Activated naive CD4-positive, alpha-beta T cell treated with anti-CD3 and anti-CD28 coated beads, Interleukin-2, amount 50 U/mL, for 16 hours (primary cell): ENCODE results near the gene ALG9.
"Not testable (repeated sequence)": the region's sequence is repeated elsewhere in the genome, so short reads cannot be mapped to it uniquely, and the experiment has no call there.

ENCODE experiments used
- DNase-seq: peaks from one replicate; pipeline ENCODE4 v3.0.0-alpha.2; 2020

The ALG9 gene, protein sequence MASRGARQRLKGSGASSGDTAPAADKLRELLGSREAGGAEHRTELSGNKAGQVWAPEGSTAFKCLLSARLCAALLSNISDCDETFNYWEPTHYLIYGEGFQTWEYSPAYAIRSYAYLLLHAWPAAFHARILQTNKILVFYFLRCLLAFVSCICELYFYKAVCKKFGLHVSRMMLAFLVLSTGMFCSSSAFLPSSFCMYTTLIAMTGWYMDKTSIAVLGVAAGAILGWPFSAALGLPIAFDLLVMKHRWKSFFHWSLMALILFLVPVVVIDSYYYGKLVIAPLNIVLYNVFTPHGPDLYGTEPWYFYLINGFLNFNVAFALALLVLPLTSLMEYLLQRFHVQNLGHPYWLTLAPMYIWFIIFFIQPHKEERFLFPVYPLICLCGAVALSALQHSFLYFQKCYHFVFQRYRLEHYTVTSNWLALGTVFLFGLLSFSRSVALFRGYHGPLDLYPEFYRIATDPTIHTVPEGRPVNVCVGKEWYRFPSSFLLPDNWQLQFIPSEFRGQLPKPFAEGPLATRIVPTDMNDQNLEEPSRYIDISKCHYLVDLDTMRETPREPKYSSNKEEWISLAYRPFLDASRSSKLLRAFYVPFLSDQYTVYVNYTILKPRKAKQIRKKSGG

DNA sequence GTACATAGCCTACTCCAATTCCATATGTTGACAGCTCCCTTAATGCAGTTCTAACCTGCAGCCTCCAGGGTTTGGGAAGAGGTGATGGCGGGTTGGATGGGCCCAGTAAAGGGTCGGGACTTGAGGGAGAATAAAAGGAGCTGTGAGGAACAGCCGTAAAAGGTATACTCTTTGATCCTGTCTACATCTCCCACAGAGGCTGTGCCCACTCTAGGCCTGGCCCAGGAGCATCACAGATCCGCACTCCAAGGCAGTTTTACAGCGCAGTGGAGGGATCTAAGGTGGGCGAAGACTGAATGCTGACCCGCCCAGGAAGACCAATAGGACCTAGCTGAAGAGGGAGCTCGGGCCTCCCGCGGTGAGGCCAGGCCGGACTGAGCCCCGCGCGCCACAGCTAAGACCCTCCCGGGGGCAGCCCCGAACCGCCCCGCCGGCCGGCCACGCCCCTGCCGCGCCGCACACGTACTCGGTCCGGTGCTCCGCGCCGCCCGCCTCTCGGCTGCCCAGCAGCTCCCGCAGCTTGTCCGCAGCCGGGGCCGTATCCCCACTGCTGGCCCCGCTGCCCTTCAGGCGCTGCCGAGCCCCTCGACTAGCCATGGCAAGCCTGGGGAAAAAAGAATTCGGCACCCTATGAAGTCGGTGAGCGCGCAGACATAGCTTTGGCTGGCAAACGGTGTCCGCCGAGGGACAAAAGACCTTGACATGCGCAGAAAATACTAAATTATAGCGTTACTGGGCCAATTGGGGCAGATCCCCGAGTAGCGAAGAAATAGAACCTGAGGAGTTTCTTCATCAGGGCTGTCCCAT is at the start of gene ALG9:
ALG9 (minus strand) TSS at position 696 of the 807 bp plus-strand sequence; CDS start at position 597, 99 bp downstream.
- peak; percentile 93 for DNase-seq

DNA sequence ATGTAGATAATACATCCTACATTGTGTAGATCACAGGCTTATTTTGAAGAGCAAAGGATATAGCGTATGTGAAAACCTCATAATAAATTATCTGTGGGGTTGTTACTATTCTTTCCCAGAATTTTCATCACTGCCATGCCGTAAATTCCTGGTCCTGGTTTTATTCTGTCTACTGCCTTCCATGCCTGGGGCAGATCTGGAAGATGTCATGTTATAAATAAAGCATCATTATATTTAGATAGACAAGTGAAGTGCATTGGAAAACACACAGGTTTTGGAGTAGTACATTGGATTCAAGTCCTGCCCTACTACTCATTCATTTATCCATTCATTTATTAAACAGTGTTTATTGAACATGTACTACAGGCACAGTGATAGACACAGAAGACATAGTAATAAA is 49.5 kb upstream of the ALG9 start:
- no peak for DNase-seq

DNA sequence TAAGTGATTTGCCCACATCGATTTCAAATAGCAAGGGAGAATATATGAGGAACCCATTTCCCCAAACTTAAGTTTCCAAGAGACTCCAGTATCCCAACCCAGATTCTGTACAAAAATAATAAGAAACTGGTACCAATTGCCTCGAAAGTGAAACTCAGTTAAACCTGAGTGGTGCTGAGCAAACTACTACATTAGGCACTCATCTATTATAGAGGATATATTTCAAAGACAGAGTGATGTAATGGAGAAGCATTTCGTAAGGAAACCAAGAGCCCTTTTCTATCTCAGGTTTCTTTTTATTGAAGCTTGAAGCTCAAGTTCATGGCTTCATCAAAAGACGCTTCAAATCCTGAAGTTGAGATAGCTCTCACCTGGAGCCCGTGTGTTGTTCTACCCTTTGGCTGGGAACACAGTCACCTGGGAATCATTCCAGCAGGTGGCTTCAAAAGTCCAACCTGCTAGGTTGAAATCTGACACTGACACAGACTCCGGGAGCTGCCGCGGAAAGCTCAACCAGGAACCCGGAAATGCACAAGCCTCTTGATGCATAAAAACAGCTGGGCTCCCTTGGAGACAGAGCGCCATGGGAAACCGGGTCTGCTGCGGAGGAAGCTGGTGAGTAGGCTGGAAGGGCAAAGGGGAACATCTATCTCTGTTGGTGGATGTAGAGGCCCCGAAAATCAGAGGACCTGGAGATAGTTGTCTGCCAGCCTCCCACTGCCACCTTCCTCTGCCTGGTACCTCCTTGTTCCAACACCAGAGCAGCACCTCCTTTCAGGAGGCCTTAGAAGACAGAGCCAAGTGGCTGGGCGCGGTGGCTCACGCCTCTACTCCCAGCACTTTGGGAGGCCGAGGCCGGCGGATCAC is 47.2 kb upstream of the ALG9 start, which contains the start of gene C11orf52:
C11orf52 (plus strand) TSS at position 524 of the 867 bp plus-strand sequence; CDS start at position 584, 60 bp downstream.
- no peak for DNase-seq

DNA sequence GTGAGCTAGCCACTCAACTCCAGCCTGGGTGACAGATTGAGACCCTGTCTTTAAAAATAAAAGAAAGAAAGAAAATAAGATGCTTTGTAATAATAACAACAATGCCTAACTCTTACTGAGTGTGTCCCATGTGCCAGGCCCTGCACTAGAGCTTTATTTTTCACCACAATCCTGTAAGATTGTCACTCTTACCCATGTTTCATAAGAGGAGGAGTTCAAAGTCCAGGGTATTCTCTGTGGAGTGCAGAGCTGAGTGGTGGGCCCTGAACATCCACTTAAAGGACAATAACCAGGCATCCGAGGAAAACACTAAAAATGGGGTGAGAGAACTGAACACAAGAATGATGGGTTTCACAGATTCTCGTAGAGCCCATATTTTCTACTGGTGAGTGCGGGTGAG is 46.4 kb upstream of the ALG9 start:
- no peak for DNase-seq

DNA sequence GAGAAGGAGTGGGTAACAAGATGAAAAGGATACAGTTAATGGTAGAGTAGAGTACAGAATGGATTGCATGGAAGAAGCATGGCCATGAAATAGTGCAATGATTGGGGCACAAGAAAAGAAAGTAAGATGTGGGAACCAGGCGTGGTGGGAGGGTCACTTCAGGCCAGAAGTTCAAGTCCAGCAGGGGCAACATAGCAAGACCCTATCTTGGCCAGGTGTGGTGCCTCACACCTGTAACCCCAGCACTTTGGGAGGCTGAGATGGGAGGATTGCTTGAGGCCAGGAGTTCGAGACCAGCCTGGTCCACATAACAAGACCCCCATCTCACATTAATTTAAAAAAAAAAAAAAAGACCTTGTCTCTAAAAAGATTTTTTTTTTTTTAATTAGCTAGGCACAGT is 45.9 kb upstream of the ALG9 start:
- no peak for DNase-seq

DNA sequence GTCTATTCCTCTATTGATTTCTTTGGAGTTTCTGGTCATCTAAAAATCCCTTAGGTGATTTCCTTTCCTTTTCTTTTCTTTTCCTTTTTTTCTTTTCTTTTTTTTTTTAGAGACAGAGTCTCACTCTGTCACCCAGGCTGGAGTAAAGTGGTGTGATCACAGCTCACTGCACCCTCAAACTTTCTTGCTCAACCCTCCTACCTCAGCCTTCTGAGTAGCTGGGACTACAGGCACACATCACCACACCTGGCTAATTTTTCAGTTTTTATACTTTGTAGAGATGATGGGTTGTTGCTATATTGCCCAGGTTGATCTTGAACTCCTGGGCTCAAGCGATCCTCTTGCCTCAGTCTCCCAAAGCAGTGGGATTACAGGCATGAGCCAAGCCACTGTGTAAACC is 45.4 kb upstream of the ALG9 start:
- DNase-seq = no peak

DNA sequence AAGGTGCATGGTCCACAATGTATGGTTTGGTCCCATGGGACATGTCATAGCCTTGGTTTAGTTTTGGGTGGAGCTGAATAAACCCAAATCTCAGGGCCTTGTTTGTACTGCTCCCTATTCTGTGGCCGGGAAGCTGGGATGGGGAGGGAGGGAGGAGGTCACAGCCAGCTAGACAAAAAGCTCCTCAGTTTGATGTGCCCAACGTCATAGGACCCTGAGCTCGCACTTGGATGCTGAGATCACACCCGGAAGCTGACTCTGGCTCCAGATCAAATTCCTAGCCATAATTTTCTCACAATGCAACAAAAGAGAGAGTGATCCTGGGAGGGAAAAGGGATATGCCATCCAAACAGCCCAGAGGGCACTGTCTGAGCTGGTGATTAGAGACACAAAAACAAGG is 42.6 kb upstream of the ALG9 start:
- no peak for DNase-seq

DNA sequence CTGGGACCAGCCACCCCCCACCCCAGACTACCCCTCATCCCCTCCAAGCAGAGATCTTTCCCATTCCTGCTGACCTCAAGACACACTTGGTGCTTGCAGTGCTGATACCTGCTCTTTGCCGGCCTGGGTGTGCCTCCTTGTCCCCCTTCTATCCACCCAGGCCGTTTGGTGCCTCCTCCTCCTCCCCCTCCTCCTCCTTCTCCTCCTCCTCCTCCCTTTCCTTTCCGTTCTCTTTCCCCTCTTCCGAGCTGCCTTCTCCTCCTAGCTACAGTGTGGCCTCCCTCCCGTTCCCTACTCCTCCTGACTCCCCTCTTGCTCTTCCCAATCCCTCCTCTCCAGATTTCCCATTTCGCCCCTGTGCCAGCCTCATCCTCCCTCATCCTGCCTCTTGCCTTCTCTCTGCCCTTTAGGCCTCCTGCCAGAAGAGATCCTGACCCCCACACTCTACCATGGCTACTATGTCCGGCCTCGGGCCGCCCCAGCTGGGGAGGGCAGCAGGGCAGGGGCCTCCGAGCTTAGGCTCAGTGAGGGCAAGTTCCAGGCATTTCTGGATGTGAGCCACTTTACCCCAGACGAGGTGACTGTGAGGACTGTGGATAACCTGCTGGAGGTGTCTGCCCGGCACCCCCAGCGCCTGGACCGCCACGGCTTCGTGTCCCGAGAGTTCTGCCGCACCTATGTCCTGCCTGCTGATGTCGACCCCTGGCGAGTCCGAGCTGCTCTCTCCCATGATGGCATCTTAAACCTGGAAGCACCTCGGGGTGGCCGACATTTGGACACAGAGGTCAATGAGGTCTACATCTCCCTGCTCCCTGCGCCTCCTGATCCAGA is 41.9 kb upstream of the ALG9 start:
- DNase-seq = no peak

DNA sequence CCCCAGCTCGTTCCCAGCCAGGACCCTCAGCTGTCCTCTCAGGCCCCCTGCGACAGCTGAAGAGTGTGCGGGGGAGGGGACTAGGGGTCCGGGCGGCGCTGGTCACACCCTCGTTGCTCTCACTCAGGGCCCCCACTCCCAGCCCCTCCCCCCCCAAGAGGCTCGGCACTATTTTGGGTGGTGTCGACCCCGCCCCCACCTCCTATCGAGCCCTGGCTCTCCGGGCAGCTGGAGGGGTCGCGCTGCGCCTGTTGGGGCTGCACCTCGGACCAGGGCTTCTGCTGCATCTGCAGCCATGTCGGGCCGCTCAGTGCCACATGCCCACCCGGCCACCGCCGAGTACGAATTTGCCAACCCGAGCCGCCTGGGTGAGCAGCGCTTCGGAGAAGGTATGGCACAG is 41.2 kb upstream of the ALG9 start, which contains the start of gene HSPB2:
HSPB2 (plus strand) TSS at position 200 of the 400 bp plus-strand sequence; CDS start at position 296, 96 bp downstream.
- no peak for DNase-seq

DNA sequence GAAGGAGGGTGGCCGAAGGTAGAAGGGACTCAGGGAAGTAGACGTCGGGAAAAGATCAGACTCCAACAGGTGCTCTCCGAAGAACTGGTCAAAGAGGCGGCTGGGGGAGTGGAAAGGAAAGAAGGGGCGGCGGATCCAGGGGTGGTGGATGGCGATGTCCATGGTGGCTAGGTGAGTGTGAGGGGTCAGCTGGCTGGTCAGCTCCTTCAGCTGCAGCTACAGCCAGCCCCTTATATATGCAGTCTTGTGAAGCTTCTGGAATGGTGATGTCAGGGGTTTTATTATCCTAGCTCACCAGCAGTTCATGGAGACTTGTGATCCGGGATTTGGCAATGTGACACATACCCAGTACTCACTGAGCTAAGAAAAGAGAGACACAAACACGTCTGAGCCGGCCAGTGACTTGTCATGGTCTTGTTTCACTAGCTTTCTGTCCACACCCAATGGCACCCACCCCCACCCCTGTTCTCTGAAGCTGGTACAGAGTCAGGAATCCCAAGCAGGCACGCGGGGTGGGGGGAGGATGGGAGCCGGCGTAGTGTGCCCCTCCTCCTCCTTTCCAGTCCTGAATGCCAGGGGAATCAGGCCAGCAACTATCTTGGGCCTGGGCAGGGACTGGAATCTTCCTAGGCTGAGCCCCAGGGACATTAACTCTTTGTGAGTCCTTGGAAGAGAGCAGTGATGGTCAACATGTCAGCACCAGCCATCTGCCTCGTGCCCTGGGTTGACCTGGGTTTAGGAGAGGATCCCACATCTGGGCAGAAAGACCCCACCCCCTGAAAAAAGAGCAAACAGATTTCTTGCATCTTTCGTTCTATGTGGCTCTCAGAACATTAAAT is 40.4 kb upstream of the ALG9 start, which contains the start of gene CRYAB:
CRYAB (minus strand) TSS at position 208 of the 839 bp plus-strand sequence; CDS start at position 162, 46 bp downstream.
- DNase-seq = no peak

DNA sequence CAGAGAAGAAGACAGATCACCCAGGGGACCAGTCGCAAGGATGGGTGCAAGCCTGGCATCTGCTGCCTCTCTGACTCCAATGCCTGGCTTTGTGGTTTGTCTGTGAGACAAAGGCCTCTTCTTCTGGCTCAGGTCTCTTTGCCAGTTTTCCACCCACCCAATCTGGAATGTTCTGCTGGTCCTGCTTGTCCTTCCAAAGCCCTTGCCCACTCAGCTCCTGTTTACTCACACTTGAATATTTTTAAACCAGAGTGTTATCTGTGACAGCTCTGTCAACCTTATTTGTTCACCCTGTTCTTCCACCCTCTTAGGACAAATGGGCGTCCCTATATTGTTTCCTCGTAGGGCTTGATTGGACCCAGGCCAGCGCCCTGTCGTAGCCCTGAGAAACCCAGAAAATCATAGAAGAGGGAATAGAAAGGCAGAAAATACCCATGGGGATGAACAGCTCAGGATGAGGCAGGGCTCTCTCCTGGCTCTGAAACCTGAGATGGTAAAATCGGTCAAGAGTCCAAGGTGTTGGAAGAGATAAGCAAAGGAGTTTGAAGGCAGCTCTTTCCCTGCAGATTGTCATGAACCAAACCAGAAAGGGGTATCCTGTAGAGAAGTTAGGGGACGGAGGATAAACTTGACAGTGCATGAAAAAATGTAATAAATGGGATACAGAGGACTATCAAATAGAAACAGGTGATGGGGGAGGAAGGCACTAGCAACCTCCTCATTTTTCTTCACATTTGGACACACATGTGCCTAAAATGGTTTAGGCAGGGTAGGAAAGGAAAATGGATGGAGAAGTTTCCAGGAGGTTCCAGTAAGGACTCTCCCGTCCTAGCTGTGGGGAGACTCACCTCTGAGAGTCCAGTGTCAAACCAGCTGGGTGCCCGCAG is 39.5 kb upstream of the ALG9 start:
- DNase-seq = no peak

DNA sequence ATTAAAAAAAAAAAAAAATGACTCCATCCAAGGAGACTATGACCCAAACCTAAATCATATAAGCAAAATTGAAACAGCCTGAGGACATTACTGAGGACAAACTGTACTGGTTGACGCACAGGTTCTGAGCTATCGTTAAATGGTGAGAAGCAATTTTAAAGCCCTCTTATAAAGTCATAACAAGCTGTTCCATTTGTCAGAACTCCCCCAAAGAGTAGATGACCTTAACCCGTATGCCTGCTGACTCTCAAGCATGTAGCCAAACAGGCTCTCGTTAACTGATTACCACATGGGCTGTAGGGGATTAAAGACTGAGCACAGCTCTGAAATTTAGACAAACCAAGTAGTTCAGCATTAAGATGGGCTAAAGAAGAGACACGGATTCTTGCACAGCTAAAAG is 38.0 kb upstream of the ALG9 start:
- no peak for DNase-seq

DNA sequence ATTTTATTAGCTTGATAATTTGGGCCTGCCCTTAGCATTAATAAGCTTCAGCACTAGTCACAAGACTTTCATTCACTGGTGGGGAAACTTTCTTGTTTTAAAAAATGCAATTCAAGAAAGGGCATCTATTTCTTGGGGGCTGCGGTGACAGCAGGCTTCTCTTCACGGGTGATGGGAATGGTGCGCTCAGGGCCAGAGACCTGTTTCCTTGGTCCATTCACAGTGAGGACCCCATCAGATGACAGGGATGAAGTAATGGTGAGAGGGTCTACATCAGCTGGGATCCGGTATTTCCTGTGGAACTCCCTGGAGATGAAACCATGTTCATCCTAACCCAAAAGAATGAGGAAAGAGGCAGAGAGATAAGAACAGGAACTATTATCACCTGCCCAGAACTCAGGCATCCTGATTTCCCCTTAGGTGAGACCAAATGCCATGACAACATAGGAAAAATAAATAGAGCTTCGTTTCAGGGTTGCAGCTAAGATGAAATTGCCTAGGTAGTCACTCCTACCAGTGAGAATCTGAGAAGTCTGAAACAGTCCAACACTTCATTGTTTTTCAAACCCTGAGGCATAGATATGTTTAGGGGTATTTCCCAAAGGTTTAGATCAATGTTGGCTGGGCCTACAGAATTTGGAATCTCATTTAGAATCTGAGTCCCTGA is 37.4 kb upstream of the ALG9 start:
- DNase-seq = no peak

DNA sequence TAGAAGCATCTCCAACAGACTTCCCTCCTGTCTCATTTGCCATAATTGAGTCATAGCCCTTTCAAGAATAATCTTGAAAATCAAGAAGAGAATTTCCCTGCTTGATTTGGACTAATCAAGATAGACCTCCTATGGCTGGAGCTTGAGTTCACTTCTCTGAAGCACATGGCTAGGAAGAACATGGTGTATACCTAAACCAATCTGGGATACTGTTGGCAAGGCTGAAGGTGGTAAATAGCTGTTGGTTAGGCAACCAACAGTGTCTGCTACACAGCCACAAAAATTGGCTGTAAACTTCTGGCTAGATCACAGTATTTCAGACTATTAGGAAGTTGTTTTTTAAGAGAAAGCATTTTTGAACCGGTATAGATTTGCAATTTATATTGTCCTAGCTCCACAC is 35.3 kb upstream of the ALG9 start:
- no peak for DNase-seq

DNA sequence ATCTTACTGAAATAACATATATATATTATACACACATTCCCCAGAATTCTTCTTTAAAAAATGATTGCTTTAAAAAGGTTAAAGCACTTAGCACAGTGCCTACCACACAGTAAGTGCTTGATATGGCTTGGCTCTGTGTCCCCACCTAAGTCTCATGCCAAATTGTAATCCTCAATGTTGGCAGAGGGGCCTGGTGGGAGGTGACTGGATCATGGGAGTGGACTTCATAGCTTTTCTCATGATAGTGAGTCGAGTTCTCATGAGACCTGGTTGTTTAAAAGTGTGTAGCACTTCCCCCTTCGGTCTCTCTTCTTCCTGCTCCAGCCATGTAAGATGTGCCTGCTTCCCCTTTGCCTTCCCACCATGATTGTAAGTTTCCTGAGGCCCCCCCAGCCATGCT is 34.0 kb upstream of the ALG9 start:
- DNase-seq = no peak

DNA sequence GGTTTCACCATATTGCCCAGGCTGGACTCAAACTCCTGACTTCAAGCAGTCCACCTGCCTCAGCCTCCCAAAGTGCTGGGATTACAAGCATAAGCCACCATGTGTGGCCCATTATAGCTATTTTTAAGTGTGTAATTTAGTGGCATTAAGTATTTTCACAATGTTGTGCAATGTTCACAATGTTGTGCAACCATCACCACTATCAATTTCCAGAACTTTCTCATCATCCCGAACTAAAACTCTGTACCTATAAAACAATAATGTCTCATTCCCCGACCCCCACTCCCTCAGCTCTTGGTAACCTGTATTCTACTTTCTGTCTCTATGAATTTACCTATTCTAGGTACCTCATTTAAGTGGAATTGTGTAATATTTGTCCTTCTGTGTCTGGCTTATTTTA is 15.5 kb upstream of the ALG9 start:
- no peak for DNase-seq

DNA sequence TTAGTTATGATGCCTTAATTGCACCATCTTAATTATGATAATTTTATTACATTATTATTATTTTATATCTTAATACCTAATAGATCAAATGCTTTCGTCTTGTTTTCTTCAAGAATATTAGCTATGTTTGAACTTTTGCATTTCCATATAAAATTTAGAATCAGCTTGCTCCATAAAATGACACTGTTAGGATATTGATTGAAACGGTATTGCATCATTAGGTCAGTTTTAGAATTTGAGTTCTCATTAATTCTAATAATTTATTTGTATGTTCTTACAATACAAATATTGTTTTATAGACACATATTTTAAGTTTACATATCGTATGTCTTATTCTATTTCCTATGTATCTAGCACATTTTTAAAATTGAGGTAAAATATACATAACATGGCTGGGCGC is 14.7 kb upstream of the ALG9 start:
- no peak for DNase-seq

DNA sequence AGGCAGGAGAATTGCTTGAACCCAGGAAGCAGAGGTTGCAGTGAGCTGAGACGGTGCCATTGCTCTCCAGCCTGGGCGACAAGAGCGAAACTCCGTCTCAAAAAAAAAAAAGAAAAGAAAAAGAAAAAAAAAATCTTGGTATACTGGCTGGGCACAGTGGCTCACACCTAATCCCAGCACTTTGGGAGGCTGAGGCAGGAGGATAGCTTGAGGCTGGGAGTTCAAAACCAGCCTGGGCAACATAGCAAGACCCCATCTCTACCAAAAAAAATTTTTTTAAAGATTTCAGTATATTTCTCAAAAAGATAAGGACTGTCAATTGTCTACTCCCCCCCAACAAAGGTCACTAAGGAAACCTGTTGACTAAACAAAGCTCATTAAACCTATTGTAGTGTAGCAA is 13.7 kb upstream of the ALG9 start:
- not testable (repeated sequence) for DNase-seq

DNA sequence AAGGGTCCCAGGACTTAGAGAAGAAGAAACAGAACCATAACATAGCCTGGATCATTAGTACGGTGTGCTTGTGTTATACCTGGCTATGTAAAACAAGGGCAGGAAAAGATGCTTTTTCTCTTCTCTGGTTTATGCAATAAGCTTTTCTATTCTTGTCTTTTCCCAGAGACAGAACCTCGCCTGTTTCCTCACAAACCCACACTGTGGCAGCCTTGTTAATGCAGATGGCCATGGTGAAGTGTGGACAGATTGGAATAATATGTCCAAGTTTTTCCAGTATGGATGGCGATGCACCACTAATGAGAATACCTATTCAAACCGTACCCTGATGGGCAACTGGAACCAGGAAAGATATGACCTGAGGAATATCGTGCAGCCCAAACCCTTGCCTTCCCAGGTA is 10.8 kb upstream of the ALG9 start:
- no peak for DNase-seq
